B cell (primary cell): ENCODE measurements around the gene RPL13A.

Source experiments
- EZH2 ChIP-seq: IDR thresholded peaks from 2 replicates; pipeline ENCODE4 v1.6.1; 2012; ENCODE audit warnings: borderline replicate concordance, low read depth, mild to moderate bottlenecking, moderate library complexity, low read length; ENCODE audit not compliant: insufficient read depth, poor library complexity, severe bottlenecking
- TF ChIP-seq, protein P1 (sequence below): fragments of 200-600 bp; IDR thresholded peaks from one replicate; pipeline ENCODE4 v1.8.0; 2022; ENCODE audit warnings: antibody characterized with exemption, mild to moderate bottlenecking

DNA sequence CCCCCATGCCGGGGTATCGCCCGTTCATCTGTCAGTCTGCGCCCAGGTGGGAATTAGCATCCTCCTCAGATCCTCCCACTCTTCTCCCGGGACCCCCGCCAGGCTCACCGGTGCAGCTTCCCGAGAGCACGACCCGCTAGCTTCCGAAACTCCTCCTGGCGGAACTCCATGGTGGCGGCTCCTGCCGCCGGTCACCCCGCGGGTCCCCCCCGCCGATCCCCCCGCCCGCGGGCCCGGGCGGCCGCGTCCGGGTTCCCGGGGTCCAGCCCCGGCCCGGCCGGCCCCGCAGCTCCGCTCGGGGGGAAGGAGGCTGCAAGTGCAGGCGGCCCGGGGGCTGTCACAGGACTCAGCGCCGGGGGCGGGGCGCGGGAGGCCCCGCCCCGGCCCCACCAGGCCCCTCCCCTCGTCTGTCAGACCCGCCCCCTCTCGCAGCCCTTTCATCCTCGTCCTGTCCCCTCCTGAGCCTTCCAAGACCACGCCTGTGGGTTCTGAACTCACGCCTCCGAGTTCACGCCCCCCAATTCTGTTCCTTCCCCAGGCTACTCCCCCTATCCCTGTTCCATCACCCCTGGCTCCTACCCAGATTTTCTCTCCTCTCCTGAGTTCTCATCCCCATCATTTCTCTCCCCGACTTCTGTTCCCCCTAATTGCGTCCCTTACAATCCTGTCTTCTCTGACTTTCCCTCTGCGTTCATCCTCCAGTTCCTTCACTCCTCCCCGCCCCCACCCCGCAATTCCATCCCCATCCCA is 46.0 kb upstream of the RPL13A start, which contains the start of gene SLC17A7:
- TF ChIP-seq, protein P1, sequence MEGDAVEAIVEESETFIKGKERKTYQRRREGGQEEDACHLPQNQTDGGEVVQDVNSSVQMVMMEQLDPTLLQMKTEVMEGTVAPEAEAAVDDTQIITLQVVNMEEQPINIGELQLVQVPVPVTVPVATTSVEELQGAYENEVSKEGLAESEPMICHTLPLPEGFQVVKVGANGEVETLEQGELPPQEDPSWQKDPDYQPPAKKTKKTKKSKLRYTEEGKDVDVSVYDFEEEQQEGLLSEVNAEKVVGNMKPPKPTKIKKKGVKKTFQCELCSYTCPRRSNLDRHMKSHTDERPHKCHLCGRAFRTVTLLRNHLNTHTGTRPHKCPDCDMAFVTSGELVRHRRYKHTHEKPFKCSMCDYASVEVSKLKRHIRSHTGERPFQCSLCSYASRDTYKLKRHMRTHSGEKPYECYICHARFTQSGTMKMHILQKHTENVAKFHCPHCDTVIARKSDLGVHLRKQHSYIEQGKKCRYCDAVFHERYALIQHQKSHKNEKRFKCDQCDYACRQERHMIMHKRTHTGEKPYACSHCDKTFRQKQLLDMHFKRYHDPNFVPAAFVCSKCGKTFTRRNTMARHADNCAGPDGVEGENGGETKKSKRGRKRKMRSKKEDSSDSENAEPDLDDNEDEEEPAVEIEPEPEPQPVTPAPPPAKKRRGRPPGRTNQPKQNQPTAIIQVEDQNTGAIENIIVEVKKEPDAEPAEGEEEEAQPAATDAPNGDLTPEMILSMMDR, result no peak
- TF ChIP-seq EZH2, result no peak
